Sciatic nerve (tissue), 2 donors: ENCODE results near the gene TPPP2. TPM values are rescaled to one million over a fixed set of nuclear protein-coding genes. Genes with fewer than 3 reads are reported as not detected.

Experiments used
- ATAC-seq: fragments of 200-7000 bp; cut with Tn5 transposase; one replicate; pipeline ENCODE4 v1.9.1; 2020; ENCODE audit warnings: mild to moderate bottlenecking, moderate library complexity
- DNase-seq: peaks from one replicate; pipeline ENCODE4 v3.0.0-alpha.2; 2020; ENCODE audit warnings: low spot score
- intact Hi-C: fragments of 100-400 bp; cut with DNase I; formaldehyde crosslinking; loops from one replicate; pipeline ENCODE4 v1.14.2; 2022
- microRNA-seq: library from miRNA; unstranded; fragments of <30 nt; microRNA quantifications from one replicate; pipeline ENCODE4 v1.2.0, GENCODE V29; 2020
- total RNA-seq: library from RNA; stranded (reverse); fragmentation: NEBNext Ultra II Directional; extraction: Animal tissue kit (Norgen Biotek cat#: 25700); gene quantifications from one replicate; pipeline ENCODE4 v1.2.1, GENCODE V29; 2021
- donor health status: DM: no; HTN: no; CAD: no.
- donor health status: DM: no; HTN: no; CAD: no.

Gene TPPP2
- total RNA-seq, 1 donor from 2014 or later = 0.49 TPM

DNA sequence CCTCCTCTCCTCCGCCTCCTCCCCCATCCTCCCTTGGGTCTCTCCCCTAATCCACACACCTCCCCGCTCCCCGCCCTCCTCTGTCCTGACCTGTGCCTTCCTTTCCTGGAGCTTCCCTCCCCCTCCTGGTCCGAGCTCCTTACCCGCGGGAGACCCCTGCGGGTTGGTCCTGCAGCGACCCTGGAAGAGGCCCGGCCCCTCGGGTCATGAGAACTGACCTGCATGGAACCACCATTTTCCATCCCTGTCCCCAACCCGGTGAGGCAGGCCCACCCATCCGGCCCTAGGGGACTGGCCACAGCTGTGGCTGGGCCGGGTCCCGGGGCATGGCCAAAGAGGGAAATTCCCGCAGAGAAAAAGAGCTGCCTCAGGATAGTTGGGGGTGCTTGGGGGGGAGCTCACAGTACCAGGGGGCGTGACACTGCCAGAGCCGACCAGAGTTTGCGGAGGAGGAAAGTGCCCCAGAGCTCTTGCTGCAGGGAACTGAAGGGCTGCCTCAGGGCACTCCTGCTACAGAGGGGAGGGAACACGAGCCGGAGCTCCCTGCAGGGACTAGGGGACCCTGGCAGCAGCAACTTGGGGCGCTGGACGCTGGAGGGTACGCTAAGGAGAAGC, 40.7 kb downstream of the TPPP2 start:
- intact Hi-C loops = no loop called here
- peak; percentile 78 for DNase-seq
- peak; percentile 6 for ATAC-seq

DNA sequence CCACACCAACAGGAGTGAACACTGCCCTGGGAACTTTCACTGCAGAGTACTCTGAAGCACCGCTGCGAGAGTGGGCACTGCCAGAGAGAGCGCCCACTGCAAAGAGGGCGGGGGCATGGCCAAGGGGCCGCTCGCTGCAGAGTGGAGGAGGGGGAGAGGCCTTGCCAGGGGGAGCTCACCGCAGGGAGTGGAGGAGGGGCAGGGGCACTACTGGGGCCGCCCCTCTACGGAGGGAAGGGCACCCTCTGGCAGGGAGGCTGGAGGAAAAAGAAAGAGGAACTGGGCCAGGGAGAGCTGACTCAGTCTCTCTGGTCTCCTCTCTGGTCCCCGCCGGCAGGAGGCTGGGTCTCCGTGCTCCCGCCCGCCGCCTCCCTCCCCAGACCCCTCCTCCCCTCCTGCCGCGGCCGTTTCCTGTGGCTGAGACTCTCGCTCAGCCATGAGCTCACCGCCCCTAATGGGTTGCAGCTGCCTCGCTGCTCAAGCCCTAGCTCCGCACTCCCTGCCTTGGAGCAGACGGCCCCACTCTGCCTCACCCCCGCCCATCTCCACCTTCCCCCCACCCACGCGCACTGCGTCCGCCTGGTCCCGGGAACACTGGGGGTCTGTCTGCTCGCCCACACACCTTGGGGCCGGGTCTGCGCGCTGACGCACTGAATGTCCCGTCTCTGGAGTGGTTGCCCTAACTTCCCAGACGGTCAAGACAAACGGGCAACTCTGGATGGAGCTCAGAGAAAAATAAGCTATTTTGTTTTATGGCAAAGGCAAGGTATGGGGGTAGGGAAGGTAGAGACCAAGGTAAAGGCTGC, 41.4 kb downstream of the TPPP2 start:
- intact Hi-C loops = no loop called here
- DNase-seq (peak; percentile 93), ATAC-seq (peak; percentile 87)

DNA sequence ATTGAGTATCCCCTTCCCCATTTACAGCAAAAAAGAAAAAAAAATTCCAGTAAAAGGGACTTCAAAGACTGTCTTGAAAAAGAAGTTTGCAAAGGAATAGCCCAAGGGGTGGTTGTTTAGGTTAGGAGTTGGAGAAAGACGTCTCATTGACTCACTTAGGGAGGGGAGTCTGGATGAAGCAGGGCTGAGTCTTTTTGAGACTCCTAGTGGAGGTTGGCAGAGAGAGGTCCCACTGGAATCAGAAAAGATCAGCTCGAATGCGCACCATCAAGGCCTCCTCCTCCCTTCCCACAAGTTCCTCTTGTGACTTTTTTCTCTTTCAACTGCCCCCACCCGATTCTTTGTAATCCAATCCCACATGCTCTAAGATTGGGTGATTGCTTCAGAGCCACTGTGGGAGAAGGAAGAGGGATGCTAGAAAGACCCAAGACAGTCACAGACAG, 42.0 kb downstream of the TPPP2 start:
- intact Hi-C loops = no loop called here
- DNase-seq (no peak), ATAC-seq (peak; percentile 40)

DNA sequence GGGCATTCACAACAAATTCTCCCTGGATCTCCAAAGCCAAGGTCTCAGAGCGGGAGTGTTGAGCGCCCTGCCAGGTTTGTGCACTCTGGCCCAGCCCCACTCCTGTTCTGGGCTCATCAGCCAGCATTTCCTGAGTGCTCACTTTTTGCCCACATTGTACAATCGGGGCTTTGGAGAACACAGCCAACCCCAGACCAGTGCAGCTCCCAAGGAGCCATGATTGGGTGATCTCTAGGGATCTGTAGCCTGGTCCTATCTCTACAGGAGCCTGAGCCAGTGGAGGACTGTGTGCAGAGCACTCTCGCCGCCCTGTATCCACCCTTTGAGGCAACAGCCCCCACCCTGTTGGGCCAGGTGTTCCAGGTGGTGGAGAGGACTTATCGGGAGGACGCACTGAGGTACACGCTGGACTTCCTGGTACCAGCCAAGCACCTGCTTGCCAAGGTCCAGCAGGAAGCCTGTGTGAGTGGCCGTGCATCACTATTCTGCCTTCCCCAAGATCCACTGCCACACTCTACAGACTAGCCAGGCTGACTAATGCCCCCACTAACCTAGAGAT, 42.8 kb downstream of the TPPP2 start:
- ATAC-seq (no peak), DNase-seq (no peak)
- intact Hi-C loops = no loop called here

DNA sequence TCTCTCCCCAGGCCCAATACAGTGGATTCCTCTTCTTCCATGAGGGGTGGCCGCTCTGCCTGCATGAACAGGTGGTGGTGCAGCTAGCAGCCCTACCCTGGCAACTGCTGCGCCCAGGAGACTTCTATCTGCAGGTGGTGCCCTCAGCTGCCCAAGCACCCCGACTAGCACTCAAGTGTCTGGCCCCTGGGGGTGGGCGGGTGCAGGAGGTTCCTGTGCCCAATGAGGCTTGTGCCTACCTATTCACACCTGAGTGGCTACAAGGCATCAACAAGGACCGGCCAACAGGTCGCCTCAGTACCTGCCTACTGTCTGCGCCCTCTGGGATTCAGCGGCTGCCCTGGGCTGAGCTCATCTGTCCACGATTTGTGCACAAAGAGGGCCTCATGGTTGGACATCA, 43.9 kb downstream of the TPPP2 start:
- intact Hi-C loops = no loop called here
- DNase-seq = no peak
- no peak for ATAC-seq

DNA sequence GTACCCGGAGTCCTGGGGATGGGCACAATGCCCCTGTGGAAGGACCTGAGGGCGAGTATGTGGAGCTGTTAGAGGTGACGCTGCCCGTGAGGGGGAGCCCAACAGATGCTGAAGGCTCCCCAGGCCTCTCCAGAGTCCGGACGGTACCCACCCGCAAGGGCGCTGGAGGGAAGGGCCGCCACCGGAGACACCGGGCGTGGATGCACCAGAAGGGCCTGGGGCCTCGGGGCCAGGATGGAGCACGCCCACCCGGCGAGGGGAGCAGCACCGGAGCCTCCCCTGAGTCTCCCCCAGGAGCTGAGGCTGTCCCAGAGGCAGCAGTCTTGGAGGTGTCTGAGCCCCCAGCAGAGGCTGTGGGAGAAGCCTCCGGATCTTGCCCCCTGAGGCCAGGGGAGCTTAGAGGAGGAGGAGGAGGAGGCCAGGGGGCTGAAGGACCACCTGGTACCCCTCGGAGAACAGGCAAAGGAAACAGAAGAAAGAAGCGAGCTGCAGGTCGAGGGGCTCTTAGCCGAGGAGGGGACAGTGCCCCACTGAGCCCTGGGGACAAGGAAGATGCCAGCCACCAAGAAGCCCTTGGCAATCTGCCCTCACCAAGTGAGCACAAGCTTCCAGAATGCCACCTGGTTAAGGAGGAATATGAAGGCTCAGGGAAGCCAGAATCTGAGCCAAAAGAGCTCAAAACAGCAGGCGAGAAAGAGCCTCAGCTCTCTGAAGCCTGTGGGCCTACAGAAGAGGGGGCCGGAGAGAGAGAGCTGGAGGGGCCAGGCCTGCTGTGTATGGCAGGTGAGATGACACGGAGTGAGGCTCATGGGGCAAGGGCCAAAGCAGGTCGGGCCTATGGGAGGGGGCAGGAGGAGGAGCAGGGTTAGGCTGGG, 44.6 kb downstream of the TPPP2 start:
- DNase-seq = no peak
- no peak for ATAC-seq
- intact Hi-C loops = no loop called here

DNA sequence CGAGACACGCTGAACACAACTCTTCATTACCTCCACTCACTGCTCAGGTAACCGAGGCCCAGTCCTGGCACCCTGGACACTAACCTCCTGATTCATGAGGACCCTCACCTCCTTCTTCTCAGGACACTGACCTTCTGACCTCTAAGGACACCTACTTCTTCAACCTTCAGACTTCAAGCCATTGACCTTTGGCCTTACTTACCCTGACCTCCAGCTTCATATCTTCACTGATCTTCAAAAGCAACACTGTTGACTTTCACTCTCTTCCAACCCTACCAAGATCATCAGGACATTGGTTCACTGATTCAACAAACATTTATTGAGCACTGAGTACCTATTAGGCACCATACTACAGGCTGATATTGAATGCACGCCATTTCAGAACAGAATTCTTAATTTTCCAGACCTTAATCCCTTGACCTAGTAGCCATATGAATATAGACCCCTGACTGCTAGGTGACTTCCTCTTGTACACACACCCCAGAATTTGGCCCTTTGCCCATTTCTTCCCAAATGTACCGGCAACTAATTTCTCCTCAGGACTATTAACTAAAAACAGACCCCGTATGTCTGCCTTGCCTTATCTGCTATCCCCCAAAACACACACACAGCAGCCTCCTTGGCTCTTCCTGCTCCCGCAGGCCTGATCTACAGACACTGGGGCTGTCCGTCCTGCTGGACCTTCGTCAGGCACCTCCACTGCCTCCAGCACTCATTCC, 45.9 kb downstream of the TPPP2 start:
- intact Hi-C loops = no loop called here
- DNase-seq (no peak), ATAC-seq (no peak)

DNA sequence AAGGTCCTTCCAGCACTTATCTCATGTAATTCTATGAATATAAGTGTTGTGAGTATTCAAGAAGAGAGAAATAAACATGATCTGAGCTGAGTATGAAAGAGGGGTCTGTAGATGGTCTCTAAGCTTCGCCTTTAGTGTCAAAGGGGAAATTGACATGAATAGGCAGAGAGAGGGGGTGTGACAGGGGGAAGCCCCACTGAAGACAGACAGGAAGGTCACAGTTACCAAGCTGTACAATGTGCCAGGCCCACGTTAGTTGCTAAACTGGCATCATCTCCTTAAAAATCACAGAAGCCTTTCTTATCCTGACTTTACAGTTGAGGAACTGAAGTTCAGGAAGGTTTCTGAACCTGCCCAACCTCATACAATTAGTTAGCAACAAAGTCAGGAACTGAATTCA, 47.7 kb downstream of the TPPP2 start:
- intact Hi-C loops = no loop called here
- no peak for ATAC-seq
- DNase-seq = no peak

DNA sequence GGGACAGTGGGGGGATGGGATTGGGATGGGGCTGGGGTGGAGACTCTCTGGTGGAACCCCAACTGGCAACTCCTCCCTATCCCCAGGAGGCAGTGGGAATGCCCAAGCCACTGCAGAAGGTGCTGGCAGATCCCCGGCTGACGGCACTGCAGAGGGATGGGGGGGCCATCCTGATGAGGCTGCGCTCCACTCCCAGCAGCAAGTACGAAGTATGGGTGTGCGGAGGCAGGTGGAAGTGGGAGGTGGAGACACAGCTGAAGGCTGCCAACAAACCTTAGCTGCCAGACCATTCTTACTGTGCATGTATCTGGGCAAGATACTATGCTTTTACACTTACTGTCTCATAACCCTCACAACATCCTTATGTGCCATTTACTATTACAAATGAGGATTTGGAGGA, 48.3 kb downstream of the TPPP2 start:
- ATAC-seq = no peak
- DNase-seq = no peak
- intact Hi-C loops = no loop called here

DNA sequence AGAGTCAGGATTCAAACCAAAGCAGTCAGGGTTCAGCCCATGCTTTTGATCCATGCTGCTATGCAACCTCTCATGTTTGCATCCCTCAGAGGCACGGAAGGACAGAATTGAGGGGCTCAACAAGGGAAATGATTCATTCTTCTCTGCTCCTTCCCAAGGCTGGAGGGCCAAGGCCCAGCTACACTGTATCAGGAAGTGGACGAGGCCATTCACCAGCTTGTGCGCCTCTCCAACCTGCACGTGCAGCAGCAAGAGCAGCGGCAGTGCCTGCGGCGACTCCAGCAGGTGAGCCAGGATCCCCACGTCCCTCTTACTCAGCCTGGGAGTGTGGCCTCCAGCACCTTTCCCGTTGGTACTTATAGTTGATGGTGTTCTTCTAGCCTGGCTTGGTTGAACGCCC, 48.7 kb downstream of the TPPP2 start:
- intact Hi-C loops = no loop called here
- no peak for ATAC-seq
- no peak for DNase-seq

DNA sequence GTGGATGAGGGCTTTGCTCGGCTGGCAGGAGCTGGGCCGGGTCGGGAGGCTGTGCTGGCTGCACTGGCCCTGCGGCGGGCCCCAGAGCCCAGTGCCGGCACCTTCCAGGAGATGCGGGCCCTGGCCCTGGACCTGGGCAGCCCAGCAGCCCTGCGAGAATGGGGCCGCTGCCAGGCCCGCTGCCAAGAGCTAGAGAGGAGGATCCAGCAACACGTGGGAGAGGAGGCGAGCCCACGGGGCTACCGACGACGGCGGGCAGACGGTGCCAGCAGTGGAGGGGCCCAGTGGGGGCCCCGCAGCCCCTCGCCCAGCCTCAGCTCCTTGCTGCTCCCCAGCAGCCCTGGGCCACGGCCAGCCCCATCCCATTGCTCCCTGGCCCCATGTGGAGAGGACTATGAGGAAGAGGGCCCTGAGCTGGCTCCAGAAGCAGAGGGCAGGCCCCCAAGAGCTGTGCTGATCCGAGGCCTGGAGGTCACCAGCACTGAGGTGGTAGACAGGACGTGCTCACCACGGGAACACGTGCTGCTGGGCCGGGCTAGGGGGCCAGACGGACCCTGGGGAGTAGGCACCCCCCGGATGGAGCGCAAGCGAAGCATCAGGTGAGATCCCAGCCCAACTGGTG, 51.6 kb downstream of the TPPP2 start:
- DNase-seq = no peak
- no peak for ATAC-seq
- intact Hi-C loops = no loop called here

Small RNAs within 50 kb of the gene (microRNA-seq; reads per million reads assigned to microRNA genes)
- gene MIR6717 = not detected

Other genes starting within 250 kb of the TPPP2 start
- 15.0 TPM for gene RNASE6, start 248.9 kb upstream of the TPPP2 start, total RNA-seq
- gene RNASE1, start 227.4 kb upstream of the TPPP2 start, total RNA-seq = 357 TPM
- gene RNASE3, start 138.8 kb upstream of the TPPP2 start, total RNA-seq = 0.71 TPM
- gene RNASE2, start 74.7 kb upstream of the TPPP2 start, total RNA-seq = 3.7 TPM
- gene METTL17, start 40.2 kb upstream of the TPPP2 start, total RNA-seq = 56.2 TPM
- not detected for gene SLC39A2, start 30.9 kb upstream of the TPPP2 start, total RNA-seq
- gene NDRG2, start 5.2 kb upstream of the TPPP2 start, total RNA-seq = 398 TPM
- not detected for gene RNASE13, start 4.6 kb downstream of the TPPP2 start, total RNA-seq
- not detected for gene RNASE7, start 12.1 kb downstream of the TPPP2 start, total RNA-seq
- not detected for gene RNASE8, start 27.6 kb downstream of the TPPP2 start, total RNA-seq
- gene ARHGEF40, start 40.1 kb downstream of the TPPP2 start, total RNA-seq = 91.1 TPM
- gene ZNF219, start 68.4 kb downstream of the TPPP2 start, total RNA-seq = 43.2 TPM
- gene TMEM253, start 70.8 kb downstream of the TPPP2 start, total RNA-seq = 0.62 TPM
- not detected for gene OR5AU1, start 125.8 kb downstream of the TPPP2 start, total RNA-seq
- 395 TPM for gene HNRNPC, start 239.2 kb downstream of the TPPP2 start, total RNA-seq
- 0.45 TPM for gene RPGRIP1, start 249.9 kb downstream of the TPPP2 start, total RNA-seq